MM.1S (cell line): ENCODE measurements around the gene CNTF.

Experiments
- CTCF ChIP-seq: fragments of 300-600 bp; sonication (generic); IDR thresholded peaks from 2 replicates; pipeline ENCODE4 v1.5.1; 2016; ENCODE audit warnings: antibody characterized with exemption, low read length, mixed read lengths
- EZH2 ChIP-seq: fragments of 300-600 bp; sonication (generic); optimal IDR thresholded peaks from 2 replicates; pipeline ENCODE3; 2017; ENCODE audit warnings: low read depth, mild to moderate bottlenecking, antibody characterized with exemption, low read length, mixed read lengths
- EZH2phosphoT487 ChIP-seq: fragments of 300-600 bp; sonication (generic); IDR thresholded peaks from 2 replicates; pipeline ENCODE4 v1.6.1; 2018; ENCODE audit warnings: antibody characterized with exemption, low read length

- TF ChIP-seq EZH2 (no peak), CTCF (no peak), EZH2phosphoT487 (no peak)
Observed at GRCh38 chr11:58596621-58597020, 25.8 kb upstream of the CNTF start.
